HG03520 (cell line): Measurements from ENCODE around the gene PIP4K2B.

Experiments used
- ATAC-seq: cut with Tn5 transposase; IDR thresholded peaks from one replicate; pipeline ENCODE4 v1.9.1; 2021; ENCODE audit warnings: mild to moderate bottlenecking, moderate library complexity; ENCODE audit not compliant: unreplicated experiment

PIP4K2B gene

DNA sequence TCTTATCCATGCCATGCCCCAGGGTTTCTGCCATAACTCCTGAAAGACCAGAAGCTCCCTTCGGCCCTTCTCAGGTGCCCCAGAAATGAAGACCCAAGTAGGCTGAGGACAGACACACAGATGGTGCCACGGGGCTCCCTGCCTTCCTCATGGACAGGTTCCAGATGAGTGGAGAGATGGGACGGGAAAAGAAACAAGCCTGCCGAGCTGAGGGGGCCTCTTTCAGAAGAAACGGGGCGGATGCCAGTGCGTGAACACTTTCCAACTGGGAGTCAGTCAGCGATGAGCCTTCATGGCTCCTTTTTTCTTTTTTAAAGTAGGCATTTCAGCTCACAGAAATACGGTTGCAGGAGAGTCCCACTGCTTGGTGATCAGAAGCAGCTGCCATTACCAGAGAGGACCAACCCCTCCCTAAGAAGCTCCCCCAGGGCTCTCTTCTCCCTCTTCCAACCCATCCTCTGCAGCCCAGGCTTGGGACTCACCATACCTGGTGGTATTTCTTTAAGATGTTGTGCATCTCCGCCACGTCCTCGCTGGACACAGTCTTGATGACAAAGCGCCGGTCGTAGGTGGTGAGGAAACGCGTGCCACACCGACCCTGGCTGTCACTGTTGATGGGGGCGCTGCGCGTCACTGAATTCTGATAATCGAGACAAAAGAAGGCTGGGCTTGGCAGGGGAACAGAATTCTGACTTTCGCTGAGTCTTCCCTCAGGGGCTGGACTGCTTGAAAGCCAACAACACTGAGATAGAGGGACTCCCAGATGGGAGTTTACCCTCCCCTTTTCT, 19.2 kb downstream of the PIP4K2B start:
- no peak for ATAC-seq

- ATAC-seq = no peak
These were observed 21.6 kb downstream of the PIP4K2B start for GRCh38 chr17:38777641-38778250.

- ATAC-seq = no peak
These were observed 26.1 kb downstream of the PIP4K2B start for GRCh38 chr17:38773258-38773657.

GRCh38 chr17:38768417-38768816, 30.9 kb downstream of the PIP4K2B start:
- ATAC-seq = no peak

DNA sequence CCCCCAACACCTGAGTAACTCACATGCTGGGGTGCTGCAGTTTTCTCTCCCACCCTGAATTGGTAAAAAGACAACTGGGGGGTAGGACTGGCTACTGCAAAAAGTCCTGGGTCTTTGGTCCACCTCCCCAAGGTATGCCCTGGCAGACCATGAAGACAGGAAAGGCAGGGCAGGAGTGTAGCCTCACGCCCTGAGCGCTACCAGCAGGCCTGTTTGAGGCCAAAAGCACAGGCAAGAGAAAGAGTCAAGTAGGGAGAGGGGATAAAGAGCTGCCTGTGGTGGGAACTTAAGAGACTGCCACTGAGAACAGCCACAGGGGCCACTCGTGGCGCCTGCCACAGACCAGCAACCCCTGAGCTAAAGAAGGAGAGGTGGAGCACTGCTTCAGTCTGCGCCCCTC, 33.0 kb downstream of the PIP4K2B start:
- ATAC-seq = no peak

DNA sequence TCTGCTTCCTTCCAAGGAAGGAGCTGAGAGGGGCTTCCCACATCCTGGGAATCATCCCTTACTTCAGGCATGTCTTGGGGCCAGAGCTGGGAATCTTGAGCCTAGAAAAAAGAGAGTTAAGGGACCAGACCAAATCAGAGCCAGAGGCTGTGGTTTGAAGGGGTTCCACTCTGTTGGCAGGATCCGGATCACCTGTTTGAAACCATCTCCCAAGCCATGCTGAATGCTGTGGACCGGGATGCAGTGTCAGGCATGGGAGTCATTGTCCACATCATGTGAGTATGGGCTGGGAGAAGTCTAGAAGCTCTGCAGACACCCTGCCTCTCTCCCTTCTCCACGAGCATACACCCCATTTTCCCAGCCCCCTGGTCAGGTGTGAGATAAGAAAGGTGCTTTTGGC, 37.1 kb downstream of the PIP4K2B start:
- ATAC-seq = no peak

GRCh38 chr17:38761612-38762011, 37.7 kb downstream of the PIP4K2B start:
- ATAC-seq = no peak

GRCh38 chr17:38753071-38753506, 46.3 kb downstream of the PIP4K2B start:
- no peak for ATAC-seq

GRCh38 chr17:38752308-38753070, 46.9 kb downstream of the PIP4K2B start, which contains the start of gene PSMB3:
TSS of gene PSMB3 (plus strand) at chr17:38752741. CDS start at chr17:38752827, 86 bp downstream.
- ATAC-seq = peak; percentile 64

DNA sequence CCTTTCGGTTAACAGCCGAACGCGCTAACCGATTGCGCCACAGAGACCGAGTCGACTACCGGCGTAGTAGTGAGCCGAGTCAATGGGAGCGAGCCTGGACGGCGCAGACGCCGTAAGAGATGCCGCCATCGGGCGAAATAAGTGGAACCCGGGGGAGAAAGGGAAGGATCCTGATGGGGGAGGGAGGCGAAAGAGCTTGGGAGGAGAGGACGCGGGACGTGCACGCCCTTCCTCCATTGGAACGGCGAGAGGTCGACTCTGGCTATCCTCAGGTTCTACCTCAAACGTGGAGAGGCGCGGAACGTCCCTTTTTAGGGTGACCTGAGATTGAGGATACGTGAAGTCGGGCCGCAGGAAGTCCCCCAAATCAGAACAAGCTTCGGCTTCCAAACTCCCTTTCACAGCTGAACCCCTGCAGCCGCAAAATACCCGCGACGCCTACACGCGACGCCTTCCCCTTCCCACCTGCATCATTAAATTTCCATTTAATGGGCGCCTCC, 47.5 kb downstream of the PIP4K2B start:
- peak; percentile 33 for ATAC-seq

- no peak for ATAC-seq
These were observed 48.1 kb downstream of the PIP4K2B start for GRCh38 chr17:38751144-38751807.

- no peak for ATAC-seq
These were observed 48.8 kb downstream of the PIP4K2B start for GRCh38 chr17:38750312-38751121.

- no peak for ATAC-seq
These were observed 49.4 kb downstream of the PIP4K2B start for GRCh38 chr17:38750044-38750311.

- ATAC-seq = no peak
These were observed 49.9 kb downstream of the PIP4K2B start for GRCh38 chr17:38749223-38750043.

DNA sequence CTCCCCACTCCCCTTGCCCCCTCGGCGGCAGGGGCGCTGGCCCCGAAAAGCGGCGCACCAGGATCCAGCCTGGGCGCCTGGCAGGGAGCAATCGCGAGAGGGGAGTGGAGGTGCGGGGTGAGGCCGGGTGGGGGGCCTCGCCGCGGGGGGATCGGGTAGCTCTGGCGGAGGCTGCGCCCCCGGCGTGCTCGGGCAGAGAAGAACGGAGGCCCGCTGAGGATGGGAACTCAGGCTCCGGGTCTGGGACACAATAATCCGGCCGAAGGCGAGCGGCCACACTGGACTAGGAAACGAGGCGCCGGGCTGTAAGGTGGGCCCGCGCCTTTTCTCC, 50.5 kb downstream of the PIP4K2B start:
- ATAC-seq = no peak

- ATAC-seq = no peak
These were observed 51.0 kb downstream of the PIP4K2B start, which contains the start of gene PCGF2 for GRCh38 chr17:38748149-38748891. TSS of gene PCGF2 (minus strand) at chr17:38748336. CDS start at chr17:38740402, 7,934 bp downstream.

DNA sequence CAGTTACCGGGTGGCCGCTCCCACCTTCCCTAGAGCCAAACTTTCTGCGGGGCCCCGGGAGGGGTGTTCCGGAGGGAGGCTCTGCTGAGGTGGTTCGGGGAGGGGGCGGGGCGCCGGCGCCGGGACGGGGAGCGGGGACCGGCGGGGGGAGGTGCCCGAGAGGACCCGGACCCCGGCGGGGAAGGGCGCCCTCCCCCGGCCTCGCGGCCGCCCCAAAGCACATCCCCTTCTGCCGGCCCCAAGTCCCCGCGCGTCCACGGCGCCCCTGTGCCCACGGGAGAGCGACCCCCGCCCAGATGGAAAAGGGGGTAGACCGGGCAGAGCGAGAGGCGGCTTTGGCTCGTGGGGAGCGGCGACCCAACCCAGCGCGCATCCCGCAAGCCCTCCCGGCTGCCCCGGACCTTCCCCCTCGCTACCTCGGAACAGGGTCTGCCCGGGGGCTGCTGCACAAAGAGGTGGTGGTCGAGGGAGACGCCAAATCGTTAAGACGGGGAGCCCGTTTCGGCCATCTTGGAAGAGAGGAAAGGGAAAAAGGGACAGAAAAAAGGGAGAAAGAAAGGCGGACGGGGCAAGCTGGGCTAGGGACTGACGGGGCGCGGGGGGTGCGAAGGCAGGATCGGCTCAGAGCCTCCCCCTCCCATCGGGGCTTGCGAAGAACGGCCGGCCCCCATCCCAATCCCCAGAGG, 51.8 kb downstream of the PIP4K2B start:
- ATAC-seq = no peak

DNA sequence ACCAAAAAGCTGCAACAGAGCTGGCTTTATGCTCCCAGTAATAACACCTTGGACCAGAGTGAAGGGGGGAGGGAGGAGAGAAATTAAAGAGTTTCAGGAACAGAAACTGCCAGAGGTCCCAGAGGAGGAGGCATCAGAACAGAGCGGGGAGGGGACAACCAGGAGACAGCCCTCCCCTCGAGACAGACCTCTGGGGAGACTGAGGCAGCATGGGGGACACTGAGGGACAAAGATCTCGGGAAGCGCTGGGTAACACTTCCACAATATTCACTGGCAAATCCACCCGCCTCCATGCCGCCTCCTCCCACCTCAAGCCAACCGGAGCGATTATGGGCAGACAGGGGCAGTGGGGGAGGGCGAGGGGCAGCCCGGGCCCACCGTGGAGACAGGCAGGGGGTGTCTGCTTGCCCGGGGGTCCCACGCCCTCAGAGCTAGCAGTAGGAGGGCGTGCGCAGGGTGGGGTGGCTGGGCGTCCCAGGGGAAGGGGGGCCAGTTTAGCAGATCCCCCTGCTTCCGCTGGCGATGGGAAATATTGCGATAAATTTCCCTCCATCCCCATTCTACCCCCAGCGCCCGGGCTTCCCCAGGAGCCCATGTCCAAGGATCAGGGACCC, 52.4 kb downstream of the PIP4K2B start:
- ATAC-seq = no peak
